OCI-LY7 (cell line): ENCODE measurements around the gene P3H2.

Experiments used
- EZH2phosphoT487 ChIP-seq: fragments of 200-600 bp; sonication (generic); IDR thresholded peaks from 2 replicates; pipeline ENCODE4 v1.6.1; 2018; ENCODE audit warnings: low read depth, borderline replicate concordance, mild to moderate bottlenecking, mixed run types, antibody characterized with exemption, low read length, moderate library complexity, mixed read lengths
- TF ChIP-seq, protein P1 (sequence below): fragments of 200-600 bp; sonication (generic); conservative IDR thresholded peaks from 2 replicates; pipeline ENCODE4 v1.5.1; 2014; ENCODE audit warnings: mild to moderate bottlenecking, antibody characterized with exemption, low read length, moderate library complexity, mixed read lengths

GRCh38 chr3:190005343-190006113 is 115.2 kb downstream of the P3H2 start:
- TF ChIP-seq, protein P1, sequence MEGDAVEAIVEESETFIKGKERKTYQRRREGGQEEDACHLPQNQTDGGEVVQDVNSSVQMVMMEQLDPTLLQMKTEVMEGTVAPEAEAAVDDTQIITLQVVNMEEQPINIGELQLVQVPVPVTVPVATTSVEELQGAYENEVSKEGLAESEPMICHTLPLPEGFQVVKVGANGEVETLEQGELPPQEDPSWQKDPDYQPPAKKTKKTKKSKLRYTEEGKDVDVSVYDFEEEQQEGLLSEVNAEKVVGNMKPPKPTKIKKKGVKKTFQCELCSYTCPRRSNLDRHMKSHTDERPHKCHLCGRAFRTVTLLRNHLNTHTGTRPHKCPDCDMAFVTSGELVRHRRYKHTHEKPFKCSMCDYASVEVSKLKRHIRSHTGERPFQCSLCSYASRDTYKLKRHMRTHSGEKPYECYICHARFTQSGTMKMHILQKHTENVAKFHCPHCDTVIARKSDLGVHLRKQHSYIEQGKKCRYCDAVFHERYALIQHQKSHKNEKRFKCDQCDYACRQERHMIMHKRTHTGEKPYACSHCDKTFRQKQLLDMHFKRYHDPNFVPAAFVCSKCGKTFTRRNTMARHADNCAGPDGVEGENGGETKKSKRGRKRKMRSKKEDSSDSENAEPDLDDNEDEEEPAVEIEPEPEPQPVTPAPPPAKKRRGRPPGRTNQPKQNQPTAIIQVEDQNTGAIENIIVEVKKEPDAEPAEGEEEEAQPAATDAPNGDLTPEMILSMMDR, result no peak
- no peak for TF ChIP-seq EZH2phosphoT487
